Measurements from ENCODE around the gene PLAAT3.
"Not testable (repeated sequence)": the region's sequence is repeated elsewhere in the genome, so short reads cannot be mapped to it uniquely, and the experiment has no call there.

PLAAT3 gene

DNA sequence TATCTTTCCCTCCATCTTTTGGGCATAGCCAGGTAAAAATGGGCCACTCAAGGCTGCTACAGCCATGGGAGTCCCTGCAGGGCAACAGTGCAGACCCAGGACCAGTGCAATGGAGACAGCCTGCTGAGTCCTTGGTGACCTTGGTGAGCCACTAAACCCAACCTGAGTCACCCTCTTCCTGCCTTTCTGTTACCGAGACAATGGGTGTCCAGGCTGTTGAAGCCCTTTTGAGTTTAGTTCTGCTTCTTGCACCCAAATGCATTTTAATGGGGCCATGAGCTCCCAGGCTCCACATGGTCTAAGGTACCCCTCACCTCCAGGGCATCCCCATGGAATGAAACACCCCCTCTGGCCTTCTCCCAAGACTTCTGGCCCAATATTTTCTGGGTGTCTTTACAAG lies 78.5 kb downstream of the PLAAT3 start:
- no peak for DNase-seq

- DNase-seq, result no peak
These were observed 79.3 kb downstream of the PLAAT3 start for GRCh38 chr11:63534895-63535461.

- DNase-seq, result no peak
These were observed 80.2 kb downstream of the PLAAT3 start for GRCh38 chr11:63534076-63534475.

DNA sequence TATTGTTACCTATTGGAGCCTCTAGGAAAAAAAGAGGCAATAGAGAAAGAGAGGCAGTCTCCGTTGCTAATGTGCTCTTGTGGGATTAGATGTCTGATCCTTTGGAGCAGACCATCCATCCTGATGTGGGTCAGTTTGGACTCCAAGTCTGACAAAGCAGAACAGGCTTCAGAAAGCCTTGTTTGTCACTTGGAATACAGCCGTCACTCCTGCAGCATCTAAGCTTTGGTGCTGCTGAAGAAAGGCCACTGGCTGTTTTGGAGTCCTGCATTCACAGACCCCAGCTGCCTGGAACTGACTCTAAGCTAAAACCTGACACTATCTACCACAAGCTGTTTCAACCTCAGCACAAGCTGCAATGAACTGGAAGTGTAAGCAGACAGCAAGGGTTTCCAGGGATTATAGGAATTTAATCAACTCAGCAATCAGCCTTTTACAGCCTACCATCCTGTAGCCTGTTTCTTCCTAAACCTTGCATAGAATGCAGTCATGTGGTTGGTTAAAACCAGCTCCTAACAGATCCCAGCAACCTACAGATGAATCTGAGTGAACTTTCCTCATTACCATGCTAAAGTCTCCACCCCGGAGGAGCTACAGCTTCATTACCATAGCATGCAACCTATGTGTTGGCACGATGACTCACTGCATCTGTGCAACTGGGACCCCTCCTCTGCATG lies 81.3 kb downstream of the PLAAT3 start:
- no peak for DNase-seq

- DNase-seq, result no peak
These were observed 82.1 kb downstream of the PLAAT3 start for GRCh38 chr11:63532117-63532516.

GRCh38 chr11:63531074-63531792 lies 83.0 kb downstream of the PLAAT3 start:
- not testable (repeated sequence) for DNase-seq

- no peak for DNase-seq
These were observed 84.2 kb downstream of the PLAAT3 start for GRCh38 chr11:63530021-63530420.

GRCh38 chr11:63529373-63529772 lies 84.9 kb downstream of the PLAAT3 start:
- not testable (repeated sequence) for DNase-seq

- not testable (repeated sequence) for DNase-seq
These were observed 85.4 kb downstream of the PLAAT3 start for GRCh38 chr11:63528729-63529278.

GRCh38 chr11:63528156-63528555 lies 86.1 kb downstream of the PLAAT3 start:
- not testable (repeated sequence) for DNase-seq

- DNase-seq, result no peak
These were observed 86.6 kb downstream of the PLAAT3 start for GRCh38 chr11:63527667-63528066.

Data from DMS79 treated with DMSO at 0.1 percent for 48 hours (cell line).